B cell (primary cell): ENCODE results near the gene RCBTB2. TPM values are rescaled to one million over a fixed set of nuclear protein-coding genes. Genes with fewer than 3 reads are reported as not detected.

Experiments
- ATAC-seq: fragments of 200-7000 bp; cut with Tn5 transposase; one replicate; pipeline ENCODE4 v1.10.0; 2021; ENCODE audit warnings: low read depth, mild to moderate bottlenecking, moderate number of reproducible peaks, moderate library complexity
- CTCF ChIA-PET: fragments of 350-600 bp; sonication (Branson Sonifier 250); formaldehyde crosslinking; loops from one replicate; lab custom pipeline; 2021; ENCODE audit warnings: antibody characterized with exemption, inconsistent platforms; lab: Charles Lee
- POLR2A ChIA-PET: fragments of 350-600 bp; sonication (Branson Sonifier 250); formaldehyde crosslinking; loops from one replicate; lab custom pipeline; 2021; ENCODE audit warnings: antibody characterized with exemption; lab: Charles Lee
- DNase-seq: peaks from one replicate; pipeline ENCODE4 v3.0.0; 2013
- H2AFZ ChIP-seq: 2 replicates; pipeline ENCODE4 v1.6.1; 2012; ENCODE audit warnings: mild to moderate bottlenecking, low read depth, low read length; ENCODE audit not compliant: insufficient read depth, poor library complexity, severe bottlenecking
- H3K27ac ChIP-seq, 2 donors: 1 replicate in 1 of 2; 2 replicates in 1 of 2; pipeline ENCODE4 v1.5.1; 2012 to 2013; ENCODE audit warnings: low read length in 2 of 2, mild to moderate bottlenecking in 2 of 2, moderate library complexity in 1 of 2
- H3K27me3 ChIP-seq, 4 experiments: fragments of 200-600 bp in 1 of 4; sonication (generic) in 1 of 4; replicated peaks in 1 of 4; 1 replicate in 2 of 4; 2 replicates in 2 of 4; pipeline versions ENCODE4 v1.6.1 to v1.7.0; 2013 to 2016; ENCODE audit warnings: low read length in 3 of 4, mild to moderate bottlenecking in 2 of 4, mixed read lengths in 1 of 4, moderate library complexity in 1 of 4; ENCODE audit not compliant: insufficient read depth in 4 of 4, control insufficient read depth in 3 of 4; ENCODE audit errors: control extremely low read depth in 1 of 4
- H3K36me3 ChIP-seq, 2 experiments: replicated peaks in 1 of 2; 1 replicate in 1 of 2; 2 replicates in 1 of 2; pipeline versions ENCODE4 v1.6.1 to v1.7.1; 2013; ENCODE audit warnings: low read length in 1 of 2; ENCODE audit not compliant: insufficient read depth in 2 of 2, control insufficient read depth in 1 of 2; ENCODE audit errors: control extremely low read depth in 1 of 2, extremely low read depth in 1 of 2
- H3K4me1 ChIP-seq, 2 donors: fragments of 200-600 bp in 1 of 2; sonication (generic) in 1 of 2; 1 replicate in 1 of 2; 2 replicates in 1 of 2; pipeline versions ENCODE4 v1.5.1 to v1.6.1; 2013 to 2017; ENCODE audit warnings: low read length in 2 of 2; ENCODE audit not compliant: control insufficient read depth in 2 of 2, insufficient read depth in 2 of 2
- H3K4me2 ChIP-seq: replicated peaks from 2 replicates; pipeline ENCODE3; 2012; ENCODE audit warnings: mild to moderate bottlenecking, low read depth, low read length; ENCODE audit not compliant: poor library complexity, severe bottlenecking
- H3K4me3 ChIP-seq, 5 experiments: fragments of 200-600 bp in 1 of 5; sonication (generic) in 1 of 5; 1 replicate in 3 of 5; 2 replicates in 2 of 5; pipeline versions ENCODE4 v1.5.1 to v1.7.0; 2011 to 2016; ENCODE audit warnings: low read length in 4 of 5, mild to moderate bottlenecking in 4 of 5, low read depth in 2 of 5, control low read depth in 1 of 5, moderate library complexity in 1 of 5; ENCODE audit not compliant: insufficient read depth in 1 of 5; ENCODE audit errors: control extremely low read depth in 1 of 5, extremely low read depth in 1 of 5
- H3K79me2 ChIP-seq: fragments of 200-600 bp; sonication (generic); one replicate; pipeline ENCODE4 v1.6.0; 2016; ENCODE audit warnings: low read length; ENCODE audit not compliant: control insufficient read depth, insufficient read depth
- H3K9ac ChIP-seq: fragments of 200-600 bp; sonication (generic); 2 replicates; pipeline ENCODE4 v1.6.1; 2017; ENCODE audit warnings: mild to moderate bottlenecking, low read length, moderate library complexity
- H3K9me3 ChIP-seq, 3 donors: one replicate each; pipeline versions ENCODE4 v1.6.1 to v1.7.1; 2013; ENCODE audit warnings: low read length in 2 of 3; ENCODE audit not compliant: control insufficient read depth in 2 of 3, insufficient read depth in 1 of 3; ENCODE audit errors: control extremely low read depth in 1 of 3
- H4K20me1 ChIP-seq: 2 replicates; pipeline ENCODE4 v1.6.0; 2012; ENCODE audit warnings: mild to moderate bottlenecking, low read length; ENCODE audit not compliant: insufficient read depth, control insufficient read depth, poor library complexity, severe bottlenecking
- H3K27ac Mint-ChIP-seq: one replicate; pipeline ENCODE4 v1.8.0; 2021; ENCODE audit warnings: mixed read lengths
- H3K27me3 Mint-ChIP-seq: one replicate; pipeline ENCODE4 v1.8.0; 2021; ENCODE audit warnings: mixed read lengths
- H3K4me1 Mint-ChIP-seq: one replicate; pipeline ENCODE4 v1.8.0; 2021; ENCODE audit warnings: mixed read lengths
- H3K4me3 Mint-ChIP-seq: one replicate; pipeline ENCODE4 v1.8.0; 2021; ENCODE audit warnings: mixed read lengths
- H3K9me3 Mint-ChIP-seq: one replicate; pipeline ENCODE4 v1.8.0; 2022; ENCODE audit warnings: mixed read lengths; ENCODE audit not compliant: insufficient read depth
- EZH2 ChIP-seq: IDR thresholded peaks from 2 replicates; pipeline ENCODE4 v1.6.1; 2012; ENCODE audit warnings: borderline replicate concordance, low read depth, mild to moderate bottlenecking, moderate library complexity, low read length; ENCODE audit not compliant: insufficient read depth, poor library complexity, severe bottlenecking
- WGBS: methylation state at CpG from one replicate; pipeline ENCODE4 v1.1.5; 2013; ENCODE audit warnings: missing lambda C conversion rate; ENCODE audit not compliant: insufficient coverage; 5-methylcytosine and 5-hydroxymethylcytosine counted together
- intact Hi-C: fragments of 100-400 bp; cut with micrococcal nuclease; formaldehyde crosslinking; loops from one replicate; pipeline ENCODE4 v1.10.0; 2022
- polyA plus RNA-seq: library from polyadenylated mRNA; depleted of rRNA; stranded (reverse); fragments of >200 nt; gene quantifications from 2 replicates; pipeline ENCODE4 v1.2.3, GENCODE V29; 2012
- total RNA-seq, 2 donors: library from RNA; stranded (reverse); fragments of 120-200 nt in 1 of 2; gene quantifications; 1 replicate in 1 of 2; 2 replicates in 1 of 2; pipeline versions ENCODE4 v1.2.3 to v1.2.4, GENCODE V29; 2013 to 2022
- TF ChIP-seq, protein P1 (sequence below): fragments of 200-600 bp; IDR thresholded peaks from one replicate; pipeline ENCODE4 v1.8.0; 2022; ENCODE audit warnings: antibody characterized with exemption, mild to moderate bottlenecking

RCBTB2 gene
- total and polyA plus RNA-seq, 2 donors (not counting 1 experiment from before 2014, with no cell fraction given): 1.4 to 2.7 TPM

DNA sequence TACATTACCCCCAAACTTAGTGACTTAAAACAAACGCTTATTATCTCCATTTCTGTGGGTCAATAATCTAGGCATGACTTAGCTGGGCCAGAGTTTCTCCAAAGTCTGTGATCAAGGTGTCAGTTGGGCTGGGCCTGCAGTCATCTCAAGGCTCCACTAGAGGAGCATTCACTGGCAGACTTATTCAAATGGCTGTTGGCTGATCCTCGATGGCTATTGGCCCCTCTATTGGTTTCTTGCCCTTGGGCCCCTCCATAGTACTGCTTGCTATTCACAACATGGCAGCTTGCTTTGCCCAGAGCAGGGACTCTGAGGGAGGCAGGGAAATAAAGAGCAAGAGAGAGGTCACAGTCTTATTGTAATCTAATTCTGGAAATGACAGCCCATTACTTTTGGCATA is 57.6 kb downstream of the RCBTB2 start:
- CTCF ChIA-PET: interaction anchor here (3.5 kb wide), 1 partner anchor 105 kb away, joined by 12 read pairs; no protein-coding TSS in a partner anchor
- TF ChIP-seq, protein P1, sequence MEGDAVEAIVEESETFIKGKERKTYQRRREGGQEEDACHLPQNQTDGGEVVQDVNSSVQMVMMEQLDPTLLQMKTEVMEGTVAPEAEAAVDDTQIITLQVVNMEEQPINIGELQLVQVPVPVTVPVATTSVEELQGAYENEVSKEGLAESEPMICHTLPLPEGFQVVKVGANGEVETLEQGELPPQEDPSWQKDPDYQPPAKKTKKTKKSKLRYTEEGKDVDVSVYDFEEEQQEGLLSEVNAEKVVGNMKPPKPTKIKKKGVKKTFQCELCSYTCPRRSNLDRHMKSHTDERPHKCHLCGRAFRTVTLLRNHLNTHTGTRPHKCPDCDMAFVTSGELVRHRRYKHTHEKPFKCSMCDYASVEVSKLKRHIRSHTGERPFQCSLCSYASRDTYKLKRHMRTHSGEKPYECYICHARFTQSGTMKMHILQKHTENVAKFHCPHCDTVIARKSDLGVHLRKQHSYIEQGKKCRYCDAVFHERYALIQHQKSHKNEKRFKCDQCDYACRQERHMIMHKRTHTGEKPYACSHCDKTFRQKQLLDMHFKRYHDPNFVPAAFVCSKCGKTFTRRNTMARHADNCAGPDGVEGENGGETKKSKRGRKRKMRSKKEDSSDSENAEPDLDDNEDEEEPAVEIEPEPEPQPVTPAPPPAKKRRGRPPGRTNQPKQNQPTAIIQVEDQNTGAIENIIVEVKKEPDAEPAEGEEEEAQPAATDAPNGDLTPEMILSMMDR: no peak
- no peak for TF ChIP-seq EZH2
- no peak overlapping the region for H3K9ac ChIP-seq
- no peaks in the 10 kb centered on the region for H3K4me1 ChIP-seq
- WGBS: 100% methylated on average over 2 of the region's 2 CpGs
- no peak overlapping the region for H3K4me2 ChIP-seq
- no peaks in the 10 kb centered on the region for H3K9me3 Mint-ChIP-seq
- intact Hi-C loops: no loop called here
- no peaks in the 10 kb centered on the region for H3K9me3 ChIP-seq
- H3K27me3 ChIP-seq: no peaks in the 10 kb centered on the region
- peaks cover 17% of the 10 kb centered on the region for H3K4me1 Mint-ChIP-seq
- no peaks in the 10 kb centered on the region for H3K79me2 ChIP-seq
- no peak overlapping the region for H2AFZ ChIP-seq
- no peak overlapping the region for H3K27ac Mint-ChIP-seq
- POLR2A ChIA-PET: no interaction called here
- no peak overlapping the region for H3K4me3 Mint-ChIP-seq
- no peak for ATAC-seq
- H4K20me1 ChIP-seq: peaks cover 4% of the 10 kb centered on the region
- no peak overlapping the region for H3K4me3 ChIP-seq
- peaks cover 16 to 27% of the 10 kb centered on the region in 2 experiments for H3K36me3 ChIP-seq
- H3K27me3 Mint-ChIP-seq: no peaks in the 10 kb centered on the region
- DNase-seq: no peak
- no peak overlapping the region for H3K27ac ChIP-seq

DNA sequence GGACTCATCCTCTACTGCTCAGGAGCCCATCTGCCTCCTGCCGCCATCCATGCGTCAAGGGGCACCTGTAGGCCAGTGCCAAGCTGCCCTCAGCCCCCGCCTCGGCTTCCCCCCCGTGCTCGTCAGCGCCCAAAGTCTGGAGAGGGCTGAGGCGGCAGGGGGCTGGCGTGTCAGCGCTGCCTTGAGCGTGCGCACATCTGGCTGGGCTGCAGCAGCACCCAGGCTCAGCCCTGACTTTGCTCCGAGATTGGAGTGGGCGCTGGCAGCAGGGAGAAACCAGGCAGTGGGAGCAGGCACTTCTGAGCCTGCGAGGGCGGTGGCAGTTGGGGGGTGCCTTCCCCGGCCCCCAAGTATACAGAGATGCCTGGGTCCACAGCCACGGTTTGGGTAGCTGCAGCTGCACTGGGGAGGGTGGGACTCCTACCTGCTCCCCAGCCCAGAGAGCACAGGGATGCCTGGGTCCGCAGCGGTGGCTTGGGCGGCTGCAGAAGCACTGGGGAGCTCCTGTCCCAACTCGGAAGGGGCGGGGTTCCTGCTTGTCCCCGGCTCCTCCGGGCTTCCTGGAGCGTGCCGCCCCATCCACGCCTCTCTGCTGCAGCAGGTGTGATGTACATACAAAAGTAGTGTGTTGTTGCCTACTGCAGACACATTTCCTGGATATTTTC is 75.2 kb downstream of the RCBTB2 start:
- no peaks in the 10 kb centered on the region for H3K27me3 Mint-ChIP-seq
- no peak for ATAC-seq
- H3K9me3 Mint-ChIP-seq: peaks cover 4% of the 10 kb centered on the region
- over 99% methylated on average over 28 of the region's 28 CpGs for WGBS
- Histone ChIP-seq H4K20me1 (peaks cover 29% of the 10 kb centered on the region), H3K27ac (no peak overlapping the region), H3K4me3 (no peak overlapping the region), H3K36me3 (peaks cover 9 to 87% of the 10 kb centered on the region in 2 experiments), H2AFZ (no peak overlapping the region), H3K4me1 (no peaks in the 10 kb centered on the region), H3K9me3 (peaks cover 0 to under 1% (median 0%) of the 10 kb centered on the region in 3 donors), H3K4me2 (no peak overlapping the region), H3K27me3 (no peaks in the 10 kb centered on the region), H3K9ac (no peak overlapping the region), H3K79me2 (no peaks in the 10 kb centered on the region)
- POLR2A ChIA-PET: no interaction called here
- H3K27ac Mint-ChIP-seq: no peak overlapping the region
- no peak for DNase-seq
- intact Hi-C loops: no loop called here
- no peak overlapping the region for H3K4me3 Mint-ChIP-seq
- no peak for TF ChIP-seq EZH2
- TF ChIP-seq, protein P1: no peak
- CTCF ChIA-PET: no interaction called here
- H3K4me1 Mint-ChIP-seq: no peaks in the 10 kb centered on the region
